Mesangial cell (primary cell): ENCODE results near the gene TPPP. TPM values are rescaled to one million over a fixed set of nuclear protein-coding genes. Genes with fewer than 3 reads are reported as not detected.

Experiments
- total RNA-seq: library from RNA; depleted of rRNA; stranded (reverse); fragments of >200 nt; gene quantifications from 2 replicates; pipeline ENCODE4 v1.2.3, GENCODE V29; 2015

Gene TPPP
- 0.65 and 1.1 TPM in 2 replicates for total RNA-seq

DNA sequence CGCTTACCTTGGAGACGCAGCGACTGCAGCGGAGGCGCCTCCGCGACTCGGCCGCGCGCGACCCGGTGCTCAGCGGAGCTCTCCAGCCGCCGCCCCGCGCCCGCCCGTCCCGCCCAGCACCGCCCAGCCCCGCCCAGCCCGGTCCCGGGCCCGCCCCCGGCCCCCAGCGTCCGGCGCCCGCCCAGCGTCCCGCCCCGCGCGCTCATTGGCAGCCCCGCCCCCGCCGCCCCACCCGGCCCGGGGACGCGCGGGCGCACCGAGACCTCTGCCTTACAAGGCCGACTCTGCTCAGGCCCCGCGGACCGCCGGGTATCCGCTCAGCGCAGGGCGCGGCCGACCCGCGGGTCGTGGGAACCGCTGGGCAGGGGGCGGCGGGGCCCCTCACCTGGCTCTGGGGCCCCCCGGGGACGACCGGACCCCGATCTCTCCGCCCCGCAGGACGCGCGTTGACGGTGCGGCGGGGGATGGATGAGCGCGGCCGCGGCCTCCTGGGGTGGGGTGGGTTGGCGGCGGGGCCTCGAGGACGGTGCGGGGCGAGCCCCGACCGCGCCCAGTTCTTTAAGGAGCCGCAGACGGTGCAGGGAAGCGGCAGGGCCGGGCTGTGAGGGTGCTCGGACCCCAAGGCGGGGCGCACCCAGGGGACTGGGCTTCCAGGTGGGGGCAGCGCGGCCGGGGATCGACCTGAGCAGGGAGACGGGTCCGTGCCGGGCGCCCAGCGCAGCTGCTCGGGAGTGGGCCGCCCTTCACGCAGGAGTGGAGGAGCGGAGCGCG is at the start of gene TPPP:
TPPP (minus strand) TSS at position 82 of the 771 bp plus-strand sequence. CDS start 15,292 bp downstream, outside the sequence.

GRCh38 chr5:611731-612486 is 81.2 kb downstream of the TPPP start, which contains the start of gene CEP72:
TSS of gene CEP72 (plus strand) at chr5:612340. CDS start at chr5:612362, 22 bp downstream.

Other genes starting within 250 kb of the TPPP start
- 2.9 and 3.4 TPM in 2 replicates for gene SLC9A3, start 168.9 kb downstream of the TPPP start, total RNA-seq
- gene CEP72, start 81.0 kb downstream of the TPPP start, total RNA-seq, result 2.8 and 7.5 TPM in 2 replicates
- not detected in 2 replicates for gene ZDHHC11B, start 91.4 kb upstream of the TPPP start, total RNA-seq
- gene ZDHHC11, start 157.6 kb upstream of the TPPP start, total RNA-seq, result 0.16 and 0.25 TPM in 2 replicates
- 32.7 and 39.9 TPM in 2 replicates for gene BRD9, start 199.4 kb upstream of the TPPP start, total RNA-seq
- 3.7 and 80.8 TPM in 2 replicates for gene TRIP13, start 199.5 kb upstream of the TPPP start, total RNA-seq